Activated CD8-positive, alpha-beta memory T cell treated with anti-CD3 and anti-CD28 coated beads, Interleukin-2, amount 50 U/mL, for 24 hours (primary cell): ENCODE data around the gene OSR1.
"Not testable (repeated sequence)": the region's sequence is repeated elsewhere in the genome, so short reads cannot be mapped to it uniquely, and the experiment has no call there.

Experiments used
- DNase-seq: peaks from one replicate; pipeline ENCODE4 v3.0.0-alpha.2; 2020; ENCODE audit errors: extremely low read depth

OSR1 gene

DNA sequence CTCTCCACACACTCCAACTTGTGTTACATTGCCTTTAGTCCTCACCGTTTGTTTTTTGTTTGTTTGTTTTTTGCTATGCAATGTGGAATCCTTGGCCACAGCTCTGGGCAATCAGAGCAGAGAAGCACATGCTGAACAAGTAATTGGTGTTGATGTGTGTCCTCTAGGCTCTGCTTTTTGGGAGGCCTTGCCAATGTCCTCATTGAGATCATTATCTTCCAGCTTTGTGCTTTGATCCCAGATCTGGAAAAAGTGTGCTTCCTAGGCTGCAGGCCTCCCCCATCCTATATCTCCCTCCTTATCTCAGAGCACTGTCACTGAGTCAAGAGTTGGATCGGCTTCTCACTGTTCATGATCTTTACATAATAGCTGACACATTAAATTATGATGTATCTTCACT lies 25.9 kb downstream of the OSR1 start:
- DNase-seq, result no peak

DNA sequence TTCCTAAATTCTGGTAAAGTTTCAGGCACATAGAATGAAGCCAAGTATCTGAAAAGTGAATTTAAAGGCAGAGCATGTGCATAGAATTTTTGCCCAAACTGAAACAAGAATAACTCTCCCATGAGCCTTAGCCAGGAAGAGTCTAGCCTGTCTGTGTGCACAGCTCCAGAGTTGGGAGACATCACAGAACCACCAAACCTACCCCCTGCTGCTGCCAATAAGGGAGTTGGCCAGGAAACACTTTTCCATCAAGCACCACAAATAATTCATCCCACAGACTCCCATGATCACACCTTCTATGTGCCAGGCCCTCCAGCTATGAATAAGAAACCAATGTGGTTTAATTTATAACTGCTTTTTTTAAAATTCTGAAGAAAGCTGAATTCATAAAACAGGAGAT lies 27.0 kb downstream of the OSR1 start:
- no peak for DNase-seq

DNA sequence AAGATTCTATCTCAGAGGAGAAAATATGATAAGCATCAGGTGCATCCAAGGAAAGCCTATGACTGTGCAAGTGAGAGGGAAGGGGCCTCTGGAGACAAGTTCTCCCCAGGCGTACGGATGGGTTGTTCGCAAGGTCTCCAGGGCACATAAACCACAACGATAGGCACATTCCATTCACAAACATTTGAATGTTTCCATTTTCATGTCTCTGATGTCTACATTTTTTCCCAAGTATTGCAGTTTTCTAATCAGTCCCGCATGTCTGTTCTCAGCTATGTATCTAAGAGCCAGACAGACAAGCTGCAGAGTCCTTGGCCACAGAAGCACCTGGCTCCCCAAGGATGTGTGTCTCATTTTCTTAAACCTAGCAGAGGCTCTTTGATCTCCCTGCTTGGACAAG lies 28.0 kb downstream of the OSR1 start:
- DNase-seq, result no peak

DNA sequence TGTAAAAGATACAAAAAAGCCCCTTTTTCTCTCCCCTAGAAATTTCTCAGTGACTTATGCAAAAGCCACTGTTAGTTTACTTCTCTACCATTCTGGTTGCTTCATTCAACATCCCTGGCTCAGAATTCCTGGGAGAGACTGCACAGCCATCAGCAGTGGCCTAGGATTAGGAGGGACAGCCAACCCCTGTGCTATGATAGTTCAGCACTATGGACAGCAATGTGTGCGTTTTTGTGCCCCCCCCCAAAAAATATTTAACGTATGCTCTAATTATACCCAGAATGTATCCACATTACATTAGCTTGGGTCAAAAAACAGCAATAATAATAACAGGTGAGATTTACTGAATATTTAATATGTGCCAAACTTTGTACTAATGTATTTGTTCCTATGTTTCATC lies 29.0 kb downstream of the OSR1 start:
- DNase-seq, result no peak

DNA sequence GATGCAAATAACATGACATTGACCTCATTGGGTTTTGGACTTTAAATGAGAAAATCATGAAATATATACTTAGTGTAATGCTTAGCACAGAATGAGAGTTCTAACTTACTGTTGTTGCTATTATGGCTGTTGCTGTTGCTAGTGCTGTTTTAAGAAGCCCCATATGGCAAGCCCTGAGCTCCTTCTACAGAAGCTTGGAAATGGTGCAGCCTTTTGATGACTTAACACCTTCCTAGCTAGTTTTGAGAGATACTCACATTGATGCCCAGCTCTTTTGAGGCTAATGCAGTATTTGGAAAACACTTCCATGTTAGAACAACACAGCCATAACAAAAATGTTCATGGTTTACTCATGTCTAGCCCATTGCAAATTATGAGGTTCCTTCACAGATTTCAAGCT lies 30.9 kb downstream of the OSR1 start:
- DNase-seq, result no peak

DNA sequence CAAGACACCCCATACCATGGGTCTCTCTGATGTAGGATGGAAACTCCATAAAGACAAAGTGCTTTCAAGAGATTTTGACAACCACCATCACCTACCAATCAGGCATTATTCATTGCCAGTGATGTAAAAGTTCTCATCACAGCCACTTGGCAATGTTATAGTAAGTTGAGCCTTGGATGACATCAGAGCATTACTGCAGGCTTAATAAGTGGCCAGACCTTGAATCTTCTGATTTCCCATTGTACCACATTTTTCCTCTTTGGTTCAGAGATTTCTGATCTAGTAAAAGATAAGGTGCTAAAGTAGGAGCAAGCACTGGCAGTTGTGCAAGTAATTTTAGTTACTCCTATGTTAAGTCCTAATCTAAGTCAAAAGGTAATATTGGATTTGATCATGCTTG lies 36.5 kb downstream of the OSR1 start:
- no peak for DNase-seq

DNA sequence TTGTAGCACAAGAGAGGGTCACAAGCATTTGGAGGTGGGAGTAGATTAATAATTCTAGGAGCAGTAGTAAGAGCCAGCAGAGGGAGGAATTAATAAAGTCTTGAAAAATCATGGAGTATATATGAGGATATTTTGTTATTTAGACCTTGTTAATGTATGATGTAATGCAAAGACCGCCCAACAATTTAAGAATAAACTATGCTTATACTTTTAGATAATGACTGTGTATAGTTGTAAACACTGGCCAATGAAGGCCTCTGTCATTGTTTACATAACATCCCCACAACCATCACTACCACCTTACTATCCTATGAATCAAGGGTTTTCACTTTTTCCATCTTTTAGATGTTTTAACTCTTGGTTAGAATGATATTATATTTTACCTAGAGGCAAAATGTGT lies 37.6 kb downstream of the OSR1 start:
- no peak for DNase-seq

DNA sequence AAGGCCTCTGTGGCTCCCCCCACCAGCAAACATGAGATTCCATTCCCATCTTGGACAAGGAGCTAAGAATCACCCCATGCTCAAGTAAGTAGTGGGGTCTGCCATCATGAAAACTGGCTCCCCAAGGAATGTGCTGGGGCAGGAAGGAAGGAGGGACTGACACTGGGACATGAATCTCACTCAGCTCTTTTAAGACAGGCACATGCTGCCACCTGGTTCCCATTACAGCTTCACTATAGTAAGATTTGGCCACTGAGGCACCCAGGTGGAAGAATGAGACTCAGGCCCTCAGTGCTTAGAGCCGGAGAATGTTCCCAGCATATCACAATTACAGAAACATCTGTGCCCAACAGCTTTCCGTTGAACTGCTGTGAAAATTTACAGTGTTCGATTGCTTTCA lies 38.7 kb downstream of the OSR1 start:
- DNase-seq, result no peak

DNA sequence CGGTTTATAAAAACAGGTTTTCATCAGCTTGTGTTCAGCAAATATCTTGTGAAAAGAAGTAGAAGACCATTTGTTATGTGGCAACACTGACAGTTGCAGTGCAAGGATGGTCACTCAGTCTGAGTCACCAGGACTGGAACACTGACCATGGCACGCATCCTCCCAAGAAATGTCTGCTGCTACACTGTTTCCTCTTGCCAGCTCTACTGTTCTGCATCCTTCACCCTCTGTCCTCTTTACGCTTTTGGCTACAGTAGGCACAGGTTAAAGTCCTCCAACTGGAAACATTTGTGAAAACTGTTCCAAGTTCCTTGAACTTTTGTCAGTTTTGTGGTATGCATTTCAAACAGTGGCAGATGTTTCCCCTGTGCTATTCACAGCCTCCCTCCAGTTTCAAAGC lies 39.4 kb downstream of the OSR1 start:
- no peak for DNase-seq

DNA sequence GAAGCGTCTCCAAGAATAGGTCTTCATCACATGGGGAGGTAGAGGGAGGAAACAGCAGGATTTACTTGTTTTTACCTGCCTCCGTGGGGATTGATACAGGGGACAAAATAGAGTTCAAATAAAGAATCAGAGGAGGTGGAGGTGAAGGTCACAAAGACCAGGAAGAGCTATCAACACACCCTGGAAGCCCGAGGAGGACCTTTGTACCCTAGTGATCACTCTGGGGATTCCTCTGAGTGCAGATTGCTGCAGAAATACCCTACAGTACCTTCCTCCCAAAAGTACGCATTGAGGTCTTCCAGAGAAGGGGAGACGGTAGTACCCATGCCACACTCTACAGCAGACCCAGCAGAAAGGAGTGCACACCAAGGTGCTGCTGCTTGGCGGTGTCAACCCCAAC lies 44.9 kb downstream of the OSR1 start:
- DNase-seq, result no peak

DNA sequence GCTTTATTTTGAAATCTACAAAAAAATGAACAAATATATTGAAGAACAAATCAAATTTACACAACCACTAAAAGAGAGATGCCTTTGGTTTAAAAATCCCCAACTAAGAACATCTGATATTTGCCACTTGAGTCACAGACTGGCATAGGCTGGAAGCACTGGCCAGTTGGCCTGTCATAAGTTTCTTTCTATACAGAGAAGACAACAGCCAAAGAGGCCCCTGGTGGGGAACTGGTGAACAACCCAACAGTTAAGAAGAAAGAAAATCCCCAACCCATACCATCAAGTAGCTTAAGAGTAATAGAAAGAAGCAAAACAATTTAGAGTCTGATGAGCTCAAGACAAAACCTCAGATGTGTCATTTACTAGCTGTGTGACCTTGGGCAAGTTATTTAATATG lies 45.5 kb downstream of the OSR1 start:
- DNase-seq, result no peak

DNA sequence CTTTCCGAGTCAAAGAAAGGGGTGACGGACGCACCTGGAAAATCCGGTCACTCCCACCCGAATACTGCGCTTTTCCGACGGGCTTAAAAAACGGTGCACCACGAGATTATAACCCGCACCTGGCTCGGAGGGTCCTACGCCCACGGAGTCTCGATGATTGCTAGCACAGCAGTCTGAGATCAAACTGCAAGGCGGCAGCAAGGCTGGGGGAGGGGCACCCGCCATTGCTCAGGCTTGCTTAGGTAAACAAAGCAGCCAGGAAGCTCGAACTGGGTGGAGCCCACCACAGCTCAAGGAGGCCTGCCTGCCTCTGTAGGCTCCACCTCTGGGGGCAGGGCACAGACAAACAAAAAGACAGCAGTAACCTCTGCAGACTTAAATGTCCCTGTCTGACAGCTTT lies 52.4 kb downstream of the OSR1 start:
- not testable (repeated sequence) for DNase-seq

DNA sequence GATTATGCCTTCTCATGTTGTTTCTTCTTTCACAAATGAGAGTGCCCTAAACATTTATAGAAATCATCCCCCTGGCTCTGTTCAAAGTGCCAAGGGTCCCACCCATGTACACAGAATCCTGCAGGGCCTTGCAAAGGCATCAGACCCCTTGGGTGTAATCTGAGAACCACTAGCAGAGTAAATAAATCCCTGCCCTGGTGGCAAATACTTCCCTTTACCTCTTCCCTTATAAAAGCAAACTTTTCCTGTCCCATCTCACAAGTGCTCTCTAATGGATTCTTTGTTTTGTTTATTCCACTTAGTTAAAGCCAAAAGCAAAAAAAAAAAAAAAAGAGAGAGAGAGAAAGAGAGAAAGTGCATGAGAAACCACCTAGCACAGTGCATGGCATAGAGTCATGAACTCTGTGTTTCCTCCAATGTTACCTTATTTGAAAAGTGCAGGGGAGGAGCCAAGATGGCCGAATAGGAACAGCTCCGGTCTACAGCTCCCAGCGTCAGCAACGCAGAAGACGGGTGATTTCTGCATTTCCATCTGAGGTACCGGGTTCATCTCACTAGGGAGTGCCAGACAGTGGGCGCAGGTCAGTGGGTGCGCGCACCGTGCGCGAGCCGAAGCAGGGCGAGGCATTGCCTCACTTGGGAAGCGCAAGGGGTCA lies 52.9 kb downstream of the OSR1 start:
- DNase-seq, result not testable (repeated sequence)

DNA sequence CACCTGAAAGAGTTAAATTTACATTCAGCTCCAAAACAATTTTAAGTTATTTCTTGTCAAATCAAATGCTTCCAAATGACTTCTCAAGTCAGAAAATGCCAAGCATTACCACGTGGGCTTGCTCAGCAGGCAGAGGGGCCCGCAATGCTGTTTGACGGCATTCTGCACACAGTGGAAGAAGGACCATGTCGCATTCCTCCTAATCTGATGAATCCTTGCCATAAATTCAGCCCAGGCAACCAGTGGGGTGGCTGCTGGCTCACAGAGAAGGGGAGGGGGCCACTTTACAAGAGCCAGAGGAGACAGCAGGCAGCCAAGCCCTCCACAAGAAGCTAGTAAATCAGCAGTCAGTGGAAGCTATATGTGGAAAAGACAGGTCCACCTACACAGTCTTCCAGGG lies 56.7 kb downstream of the OSR1 start:
- no peak for DNase-seq
